ENCODE measurements around the gene GPLD1. TPM values are rescaled to one million over a fixed set of nuclear protein-coding genes. Genes with fewer than 3 reads are reported as not detected.

The GPLD1 gene
- total RNA-seq, 1 donor from 2014 or later = 3.6 TPM

GRCh38 chr6:24446670-24447069 lies 42.7 kb downstream of the GPLD1 start:
- no peak for TF ChIP-seq CTCF (IDR thresholded peaks at IDR 0.05)
- H3K27me3 ChIP-seq (ENCODE audit: low read depth) = no peaks in the 10 kb centered on the region
- DNase-seq (no peak), ATAC-seq (no peak)
- intact Hi-C loops (cut with DNase I) = no loop called here
- H3K4me3 ChIP-seq = no peak overlapping the region
- H3K27ac ChIP-seq = no peak overlapping the region
- H3K4me1 ChIP-seq = no peaks in the 10 kb centered on the region
- no peaks in the 10 kb centered on the region for H3K9me3 ChIP-seq
- no peaks in the 10 kb centered on the region for H3K36me3 ChIP-seq

- ATAC-seq (no peak), DNase-seq (no peak)
- Histone ChIP-seq H3K36me3 (no peaks in the 10 kb centered on the region), H3K9me3 (no peaks in the 10 kb centered on the region), H3K27me3 (ENCODE audit: low read depth) (no peaks in the 10 kb centered on the region), H3K4me3 (no peak overlapping the region), H3K4me1 (no peaks in the 10 kb centered on the region), H3K27ac (no peak overlapping the region)
- intact Hi-C loops (cut with DNase I) = no loop called here
- TF ChIP-seq CTCF (IDR thresholded peaks at IDR 0.05) = no peak
These were observed 43.7 kb downstream of the GPLD1 start for GRCh38 chr6:24445704-24446103.

GRCh38 chr6:24444588-24444987 lies 44.8 kb downstream of the GPLD1 start:
- Histone ChIP-seq H3K4me3 (no peak overlapping the region), H3K9me3 (no peaks in the 10 kb centered on the region), H3K4me1 (no peaks in the 10 kb centered on the region), H3K36me3 (no peaks in the 10 kb centered on the region), H3K27ac (no peak overlapping the region), H3K27me3 (ENCODE audit: low read depth) (no peaks in the 10 kb centered on the region)
- intact Hi-C loops (cut with DNase I) = no loop called here
- TF ChIP-seq CTCF (IDR thresholded peaks at IDR 0.05) = no peak
- DNase-seq (no peak), ATAC-seq (no peak)

GRCh38 chr6:24441599-24441904 lies 47.8 kb downstream of the GPLD1 start:
- no peak for ATAC-seq
- intact Hi-C loops (cut with DNase I) = no loop called here

GRCh38 chr6:24440897-24441598 lies 48.3 kb downstream of the GPLD1 start:
- intact Hi-C loops (cut with DNase I) = no loop called here
- Histone ChIP-seq H3K27ac (no peak overlapping the region), H3K36me3 (no peaks in the 10 kb centered on the region), H3K27me3 (ENCODE audit: low read depth) (no peaks in the 10 kb centered on the region), H3K4me1 (no peaks in the 10 kb centered on the region), H3K4me3 (no peak overlapping the region), H3K9me3 (no peaks in the 10 kb centered on the region)
- DNase-seq = no peak
- no peak for TF ChIP-seq CTCF (IDR thresholded peaks at IDR 0.05)
- no peak for ATAC-seq

More at GRCh38 chr6:24441599-24441904, 47.8 kb downstream of the GPLD1 start:
- Histone ChIP-seq H3K4me1 (no peaks in the 10 kb centered on the region), H3K27ac (no peak overlapping the region), H3K36me3 (no peaks in the 10 kb centered on the region), H3K9me3 (no peaks in the 10 kb centered on the region), H3K4me3 (no peak overlapping the region), H3K27me3 (ENCODE audit: low read depth) (no peaks in the 10 kb centered on the region)
- no peak for DNase-seq
- no peak for TF ChIP-seq CTCF (IDR thresholded peaks at IDR 0.05)

Data from lower lobe of right lung (tissue), 2 donors.